HG02884 (cell line): ENCODE measurements around the gene SLC30A10.
"Not testable (repeated sequence)": the region's sequence is repeated elsewhere in the genome, so short reads cannot be mapped to it uniquely, and the experiment has no call there.

ENCODE experiments used
- ATAC-seq: cut with Tn5 transposase; IDR thresholded peaks from one replicate; pipeline ENCODE4 v1.9.1; 2021; ENCODE audit warnings: mild to moderate bottlenecking, moderate library complexity; ENCODE audit not compliant: unreplicated experiment

The SLC30A10 gene

DNA sequence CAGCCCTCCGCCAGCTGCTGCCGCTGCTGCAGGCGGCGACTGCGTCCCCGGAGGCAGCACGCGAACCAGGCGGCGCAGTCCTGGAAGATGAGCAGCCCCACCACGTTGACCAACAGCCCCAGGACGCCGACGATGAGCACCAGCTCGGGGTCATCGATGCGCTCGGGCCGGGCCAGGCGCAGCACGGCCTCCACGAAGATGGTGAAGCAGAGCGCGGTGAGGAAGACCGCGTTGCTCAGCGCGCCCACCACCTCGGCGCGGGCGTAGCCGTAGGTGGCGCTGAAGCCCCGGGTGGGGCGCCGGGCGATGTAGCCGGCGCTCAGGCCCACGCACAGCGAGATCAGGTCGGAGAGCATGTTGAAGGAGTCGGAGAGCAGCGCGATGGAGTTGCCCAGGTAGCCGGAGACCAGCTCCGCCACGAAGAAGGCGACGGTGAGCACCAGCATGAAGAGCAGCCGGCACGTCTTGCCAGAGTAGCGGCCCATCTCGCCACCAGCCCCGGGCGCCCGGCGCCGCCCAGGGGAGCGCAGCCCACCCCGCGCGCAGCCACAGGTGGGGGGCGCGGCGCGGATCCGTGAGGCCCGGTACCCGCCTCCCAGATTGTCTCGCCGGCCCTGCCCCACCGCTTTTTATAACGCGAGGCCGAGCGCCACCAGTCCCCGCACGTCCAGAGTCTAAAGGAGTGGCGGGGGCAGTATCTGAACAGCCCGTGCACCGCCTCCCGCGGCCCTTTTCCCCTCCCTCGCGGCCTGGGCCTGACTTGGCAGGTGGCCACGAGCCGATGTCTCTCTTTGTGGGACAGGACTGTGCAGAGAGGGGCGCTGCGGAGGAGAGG lies at the start of gene SLC30A10:
SLC30A10 (minus strand) TSS at position 602 of the 835 bp plus-strand sequence; CDS start at position 485, 117 bp downstream.
- peak; percentile 56 for ATAC-seq

DNA sequence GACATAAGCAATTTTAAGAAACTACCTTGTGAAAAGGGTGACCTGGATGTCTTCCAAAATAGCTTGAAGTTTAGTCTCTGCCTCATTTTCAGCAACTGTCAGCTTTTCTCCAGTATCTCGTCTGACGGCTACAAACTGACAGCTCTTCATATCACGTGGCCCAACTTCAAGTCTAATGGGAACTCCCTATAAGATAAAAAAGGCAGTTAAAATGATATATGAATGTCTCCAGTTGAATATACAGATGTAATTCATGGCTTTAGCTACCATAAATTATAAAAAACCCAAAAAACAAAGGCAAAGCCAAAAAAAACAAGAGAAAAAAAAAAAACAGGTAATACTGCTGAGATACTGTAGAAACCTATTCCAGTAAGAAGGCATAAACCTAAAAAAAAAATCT lies 44.9 kb upstream of the SLC30A10 start:
- ATAC-seq, result no peak

DNA sequence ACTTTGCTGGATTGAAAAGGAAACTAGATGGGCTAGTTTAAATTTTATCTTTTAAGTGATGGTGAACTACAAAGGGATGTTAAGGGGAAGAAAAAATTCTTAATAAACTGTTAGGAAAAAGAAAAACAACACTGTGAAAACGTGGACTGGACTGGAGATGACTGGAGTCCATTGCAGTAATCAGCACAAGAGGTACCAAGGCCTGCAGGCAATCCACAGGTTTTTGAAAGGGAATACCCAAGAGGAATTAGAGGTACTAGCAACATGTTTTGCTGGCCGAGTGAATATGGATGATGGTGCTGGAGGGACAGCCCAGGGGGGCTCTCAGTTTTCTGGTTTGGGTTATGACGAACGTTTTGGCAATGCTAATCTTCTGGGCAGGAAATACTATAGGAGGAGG lies 39.0 kb upstream of the SLC30A10 start:
- no peak for ATAC-seq

DNA sequence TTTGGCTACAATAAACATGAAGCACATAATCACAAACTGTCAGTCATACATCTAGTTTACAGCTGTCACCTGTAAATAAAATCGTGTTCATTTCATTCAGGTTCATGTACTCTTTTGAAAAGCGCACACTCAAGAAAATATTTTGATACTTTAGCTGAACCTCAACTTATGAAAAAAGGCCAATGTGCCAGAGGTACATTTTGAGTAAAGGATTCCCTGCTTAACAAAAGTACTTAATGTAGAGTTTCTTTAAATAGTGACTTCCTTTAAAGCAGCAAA lies 37.7 kb upstream of the SLC30A10 start:
- no peak for ATAC-seq

DNA sequence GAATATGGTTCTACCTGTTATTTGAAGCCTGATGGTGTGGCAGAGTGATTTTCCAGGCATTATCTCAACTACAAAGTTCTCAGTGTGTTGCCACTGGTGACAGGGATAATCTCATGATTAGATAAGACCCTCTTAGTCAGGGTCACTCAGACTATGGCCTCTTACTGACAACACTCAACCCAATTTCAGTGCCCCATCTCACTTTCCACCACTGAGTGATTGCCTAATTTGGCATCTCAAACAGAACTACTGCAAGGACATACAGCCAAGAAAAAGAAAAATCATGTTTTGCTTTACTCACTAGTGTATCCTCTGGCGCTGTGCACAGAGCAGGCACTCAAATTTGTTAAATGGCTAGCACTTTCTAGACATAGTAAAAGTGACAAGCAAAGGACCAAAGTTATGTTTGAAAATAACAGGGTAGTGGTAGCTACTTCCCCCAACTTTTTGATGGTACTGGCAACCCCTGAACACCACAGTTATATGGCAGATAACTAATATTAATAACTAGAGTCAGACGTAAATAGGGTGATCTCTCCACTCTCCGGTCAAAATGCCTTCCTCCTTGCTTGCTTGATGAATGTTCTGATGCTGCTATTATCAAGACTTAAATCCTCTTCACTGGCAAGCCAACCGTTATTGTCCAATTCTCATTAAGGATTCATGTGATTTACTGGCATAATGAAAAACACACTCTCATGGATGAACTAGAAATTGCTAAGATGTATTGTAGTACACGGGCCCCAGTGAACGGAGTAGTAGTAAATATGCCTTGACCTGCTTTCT lies 37.1 kb upstream of the SLC30A10 start:
- ATAC-seq, result no peak

DNA sequence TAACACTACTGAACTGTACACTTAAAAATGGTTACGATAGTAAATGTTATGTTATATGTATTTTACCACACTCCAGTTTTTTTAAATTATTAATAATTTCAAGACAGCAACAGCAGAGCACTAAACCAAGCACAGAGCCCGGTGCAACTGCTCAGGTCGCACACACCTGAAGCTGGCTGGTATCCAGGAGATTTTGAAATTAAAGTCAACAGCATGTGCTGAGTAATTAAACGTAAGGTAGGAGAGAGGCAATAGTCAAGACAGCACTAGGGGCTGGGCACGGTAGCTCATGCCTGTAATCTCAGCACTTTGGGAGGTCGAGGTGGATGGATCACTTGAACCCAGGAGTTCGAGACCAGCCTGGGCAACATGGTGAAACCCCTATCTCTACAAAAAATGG lies 35.1 kb upstream of the SLC30A10 start:
- no peak for ATAC-seq

DNA sequence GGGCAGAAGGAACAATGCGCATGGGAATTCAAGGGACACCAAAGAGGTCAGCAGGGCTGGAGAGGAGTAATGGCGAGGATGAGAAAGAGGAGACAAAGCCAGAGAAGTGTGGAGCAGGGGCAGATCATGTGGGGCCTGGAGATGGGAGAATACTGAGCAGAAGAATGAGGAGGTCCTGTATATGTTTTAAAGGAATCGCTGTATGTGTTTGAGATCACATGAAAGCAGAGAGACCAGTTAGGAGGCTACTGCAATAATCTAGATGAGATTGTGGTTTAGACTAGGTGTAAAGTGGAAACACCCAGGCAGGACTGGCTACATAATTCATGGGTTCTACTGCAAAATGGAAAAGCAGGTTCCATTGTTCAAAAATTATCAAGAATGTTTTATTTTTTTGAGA lies 33.3 kb upstream of the SLC30A10 start:
- ATAC-seq, result no peak

DNA sequence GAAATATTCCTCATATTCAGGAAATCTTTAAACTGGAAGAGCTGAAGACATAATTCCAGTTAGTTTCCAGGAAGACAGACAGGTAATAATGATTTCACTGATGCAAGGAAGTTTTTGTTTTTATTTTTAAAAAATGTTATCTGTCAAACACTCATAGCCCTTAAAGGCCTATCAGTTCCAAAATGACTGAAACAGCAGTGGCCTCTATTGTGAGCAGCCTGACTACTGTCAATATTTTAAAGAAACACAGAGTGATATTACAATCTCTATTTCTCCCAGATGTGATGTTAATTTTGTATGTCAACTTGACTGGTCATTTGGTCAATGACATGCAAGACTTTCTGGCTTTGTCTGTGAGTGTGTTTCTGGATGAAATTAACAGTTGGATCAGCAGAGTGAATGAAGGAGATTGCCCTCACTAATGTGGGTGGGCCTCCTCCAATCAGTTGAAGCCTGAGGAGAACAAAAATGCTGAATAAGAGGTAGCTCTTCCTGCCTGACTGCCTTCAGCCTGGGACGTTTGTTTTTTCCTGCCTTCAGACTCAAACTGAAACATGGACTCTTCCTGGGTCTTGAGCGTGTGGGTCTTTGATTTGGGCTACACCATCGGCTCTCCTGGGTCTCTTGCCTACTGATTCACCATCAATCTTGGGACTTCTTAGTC lies 31.3 kb upstream of the SLC30A10 start:
- no peak for ATAC-seq

DNA sequence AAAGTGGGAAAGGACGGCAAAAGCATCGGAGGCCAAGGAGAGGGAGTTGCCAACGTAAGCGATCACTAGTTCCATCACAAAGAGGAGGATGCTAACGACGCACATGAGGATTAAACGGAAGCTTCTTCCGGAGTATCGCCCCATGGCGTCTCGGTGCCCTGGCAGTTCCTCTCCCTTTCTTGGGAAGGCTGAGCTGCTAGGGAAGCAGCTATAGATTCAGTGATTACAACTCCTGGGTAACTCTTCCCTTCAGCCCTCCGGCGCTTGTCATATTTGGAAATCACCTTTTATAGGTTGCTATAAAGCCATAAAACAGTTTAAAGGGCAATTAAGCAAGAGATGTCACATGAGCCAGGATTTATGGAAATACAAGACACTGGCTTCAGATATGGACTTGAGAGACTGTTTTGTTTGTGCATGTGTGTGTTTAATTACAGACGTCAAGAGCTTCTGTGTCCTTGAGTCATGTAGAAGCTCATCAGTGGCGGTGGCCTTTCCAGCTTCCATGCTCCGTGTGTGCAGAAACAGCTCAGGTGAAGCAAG lies 30.6 kb upstream of the SLC30A10 start:
- no peak for ATAC-seq

DNA sequence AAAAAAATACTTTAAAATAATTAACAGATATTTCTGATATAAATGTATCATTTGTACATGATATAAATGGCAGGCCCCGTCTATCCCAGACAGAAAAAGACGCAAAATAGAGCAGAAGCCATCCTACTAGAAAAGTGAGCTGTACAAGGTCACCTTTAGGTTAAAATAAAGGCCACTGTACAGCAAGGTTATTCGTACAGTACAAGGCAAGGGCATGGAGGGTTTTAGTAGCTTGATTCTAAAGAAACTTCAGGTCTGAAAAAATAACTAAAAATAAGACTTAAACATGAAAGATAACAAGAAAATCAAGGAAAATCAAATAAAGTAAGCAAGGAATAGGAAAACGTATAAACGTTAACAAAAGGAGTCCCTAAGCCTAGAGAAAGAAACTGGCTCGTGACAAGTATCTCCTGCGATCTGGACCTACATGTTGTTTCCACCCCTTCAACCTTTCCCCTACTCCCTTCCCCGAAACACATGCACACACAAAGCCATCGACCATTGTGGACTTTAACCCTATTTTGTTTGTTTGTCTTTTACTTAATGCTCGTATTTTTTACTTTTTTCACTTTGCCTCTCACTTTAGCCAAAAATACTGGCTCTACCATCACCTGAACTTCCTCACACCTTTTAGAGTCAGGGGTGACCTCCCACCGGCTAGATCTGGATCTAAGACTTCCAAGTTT lies 26.5 kb upstream of the SLC30A10 start:
- ATAC-seq, result no peak

DNA sequence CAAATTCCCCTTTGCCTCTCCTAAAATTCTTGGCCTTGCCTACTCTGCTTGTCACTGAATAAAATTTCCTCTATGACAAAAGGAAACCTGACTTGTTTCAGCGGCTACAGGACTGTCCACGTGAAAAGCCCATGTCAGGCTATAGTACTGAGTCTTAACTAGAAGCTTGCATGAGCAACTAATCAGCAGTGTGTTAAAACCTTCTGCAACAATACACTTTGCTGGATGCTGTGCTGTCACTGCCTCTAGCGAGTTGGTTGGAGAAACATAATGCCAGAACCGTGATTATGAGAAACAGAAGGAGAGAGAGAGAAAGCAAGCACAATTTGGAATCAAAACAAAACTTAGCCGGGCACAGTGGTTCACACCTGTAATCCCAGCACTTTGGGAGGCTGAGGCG lies 25.7 kb upstream of the SLC30A10 start:
- no peak for ATAC-seq

DNA sequence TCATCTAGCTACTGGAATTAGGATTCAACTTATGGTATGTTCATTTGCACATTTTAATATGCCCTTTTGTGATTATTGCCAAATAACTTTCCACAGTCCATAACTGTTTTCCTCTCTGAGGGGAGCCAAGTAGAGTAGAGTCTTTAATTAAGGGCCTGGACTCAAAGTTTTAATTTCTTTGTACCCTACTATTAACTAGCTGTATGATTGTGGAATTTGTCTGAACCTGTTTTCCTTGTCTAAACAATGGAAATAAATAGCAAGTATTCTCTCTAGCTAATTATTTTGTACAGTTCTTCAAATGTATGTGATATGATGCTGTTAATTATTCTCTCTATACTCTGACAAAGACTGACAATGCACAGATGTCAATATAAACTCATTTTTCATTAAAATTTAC lies 24.0 kb upstream of the SLC30A10 start:
- no peak for ATAC-seq

DNA sequence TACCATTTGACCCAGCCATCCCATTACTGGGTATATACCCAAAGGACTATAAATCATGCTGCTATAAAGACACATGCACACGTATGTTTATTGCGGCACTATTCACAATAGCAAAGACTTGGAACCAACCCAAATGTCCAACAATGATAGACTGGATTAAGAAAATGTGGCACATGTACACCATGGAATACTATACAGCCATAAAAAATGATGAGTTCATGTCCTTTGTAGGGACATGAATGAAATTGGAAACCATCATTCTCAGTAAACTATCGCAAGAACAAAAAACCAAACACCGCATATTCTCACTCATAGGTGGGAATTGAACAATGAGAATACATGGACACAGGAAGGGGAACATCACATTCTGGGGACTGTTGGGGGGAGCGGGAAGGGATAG lies 20.9 kb upstream of the SLC30A10 start:
- ATAC-seq, result not testable (repeated sequence)

DNA sequence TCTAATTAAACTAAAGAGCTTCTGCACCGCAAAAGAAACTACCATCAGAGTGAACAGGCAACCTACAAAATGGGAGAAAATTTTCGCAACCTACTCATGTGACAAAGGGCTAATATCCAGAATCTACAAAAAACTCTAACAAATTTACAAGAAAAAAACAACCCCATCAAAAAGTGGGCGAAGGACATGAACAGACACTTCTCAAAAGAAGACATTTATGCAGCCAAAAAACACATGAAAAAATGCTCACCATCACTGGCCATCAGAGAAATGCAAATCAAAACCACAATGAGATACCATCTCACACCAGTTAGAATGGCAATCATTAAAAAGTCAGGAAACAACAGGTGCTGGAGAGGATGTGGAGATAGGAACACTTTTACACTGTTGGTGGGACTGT lies 20.4 kb upstream of the SLC30A10 start:
- ATAC-seq, result not testable (repeated sequence)

DNA sequence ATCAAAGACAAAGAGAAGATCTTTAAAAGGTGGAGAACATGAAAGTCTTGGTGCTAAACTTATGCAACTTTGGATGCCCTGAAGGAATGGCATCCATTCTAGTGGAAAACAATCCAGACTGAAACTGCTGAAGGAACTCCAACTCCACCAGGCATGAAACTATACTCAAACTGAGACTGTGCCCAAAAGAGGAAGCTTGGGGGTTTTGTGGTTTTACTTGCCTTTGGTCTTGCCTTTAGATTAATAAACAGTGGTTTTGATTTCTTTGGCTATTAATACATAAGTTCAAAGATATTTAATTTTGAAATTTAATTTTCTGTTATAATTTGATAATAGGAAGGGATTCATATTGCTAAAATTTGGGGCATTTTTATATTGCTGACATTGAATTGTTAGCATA lies 17.4 kb upstream of the SLC30A10 start:
- no peak for ATAC-seq

DNA sequence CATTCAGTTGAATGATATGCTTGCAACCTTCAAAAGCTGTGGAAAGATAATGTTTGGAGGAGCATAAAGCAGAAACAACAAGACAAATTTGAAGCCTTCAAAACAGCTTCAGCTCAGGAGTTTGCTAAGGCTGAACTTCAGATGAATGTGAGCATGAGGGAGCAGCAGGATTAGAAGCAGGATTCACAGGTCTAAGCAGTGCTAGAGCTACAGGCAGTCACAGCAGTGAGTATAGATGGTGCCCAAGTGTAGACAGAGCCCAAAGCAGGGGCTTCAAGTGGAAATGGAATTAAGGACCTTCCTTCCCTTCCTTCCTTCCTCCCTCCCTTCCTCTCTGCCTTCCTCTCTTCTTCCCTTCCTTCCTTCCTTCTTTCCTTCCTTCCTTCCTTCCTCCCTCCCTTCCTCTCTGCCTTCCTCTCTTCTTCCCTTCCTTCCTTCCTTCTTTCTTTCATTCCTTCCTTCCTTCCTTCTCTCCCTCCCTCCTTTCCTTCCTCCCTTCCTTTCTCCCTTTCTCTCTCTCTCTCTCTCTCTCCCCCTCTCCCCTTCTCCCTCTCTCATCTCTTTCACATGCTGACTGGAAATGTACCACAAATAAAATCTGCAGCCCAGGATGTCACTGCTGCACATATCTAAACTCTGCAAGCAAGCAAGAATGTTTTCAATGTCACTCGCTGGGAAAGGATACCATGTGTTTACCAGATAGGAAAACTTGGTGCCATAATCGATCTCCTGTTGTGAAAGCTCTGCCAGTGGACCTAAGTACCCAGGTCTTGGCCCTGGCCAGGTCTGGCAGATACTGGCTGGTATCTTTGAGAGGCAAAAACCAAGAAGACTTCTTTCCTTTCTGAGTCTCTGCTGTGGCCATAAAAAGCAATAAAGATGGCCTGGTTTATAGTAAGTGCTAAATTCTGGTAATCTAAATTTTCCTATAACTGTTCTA lies 13.1 kb upstream of the SLC30A10 start:
- ATAC-seq, result no peak

DNA sequence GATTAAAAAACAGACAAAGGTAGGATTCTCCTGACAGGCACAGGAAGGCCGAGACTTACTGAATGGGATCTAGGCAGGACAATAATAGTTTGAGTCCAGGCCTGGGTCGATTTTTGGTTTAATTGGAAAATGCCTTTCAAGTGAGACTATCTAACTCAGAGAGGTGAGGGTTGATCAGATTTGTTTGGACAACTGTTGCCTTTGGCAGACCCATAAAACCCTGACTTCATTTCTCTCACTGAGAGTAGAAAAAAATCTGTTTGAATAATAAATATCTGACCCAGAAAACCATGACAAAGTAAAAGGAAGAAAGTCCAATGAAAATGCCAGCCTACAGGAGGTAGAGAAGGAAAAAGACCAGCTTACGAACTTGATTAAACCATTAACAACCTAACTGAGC lies 12.3 kb upstream of the SLC30A10 start:
- ATAC-seq, result no peak

DNA sequence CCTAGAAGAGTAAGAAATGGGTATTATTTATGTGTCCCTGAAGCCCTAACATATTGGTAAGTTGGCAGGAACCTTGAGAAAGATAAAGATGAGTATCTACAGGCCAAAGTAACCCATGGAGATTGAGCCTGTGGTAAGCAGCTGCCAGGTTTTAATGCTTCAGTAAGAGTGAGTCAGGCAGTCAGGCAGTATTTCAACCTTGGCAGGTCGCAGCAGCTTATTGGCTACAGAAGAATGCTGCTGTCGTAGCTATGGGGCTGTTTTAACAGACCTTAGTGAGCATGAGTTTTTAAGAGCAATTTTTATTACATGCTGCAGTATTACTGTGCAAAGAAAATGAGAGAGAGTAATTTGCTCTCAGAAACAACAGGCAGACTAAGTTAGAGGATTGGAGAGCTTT lies 10.3 kb upstream of the SLC30A10 start:
- no peak for ATAC-seq

DNA sequence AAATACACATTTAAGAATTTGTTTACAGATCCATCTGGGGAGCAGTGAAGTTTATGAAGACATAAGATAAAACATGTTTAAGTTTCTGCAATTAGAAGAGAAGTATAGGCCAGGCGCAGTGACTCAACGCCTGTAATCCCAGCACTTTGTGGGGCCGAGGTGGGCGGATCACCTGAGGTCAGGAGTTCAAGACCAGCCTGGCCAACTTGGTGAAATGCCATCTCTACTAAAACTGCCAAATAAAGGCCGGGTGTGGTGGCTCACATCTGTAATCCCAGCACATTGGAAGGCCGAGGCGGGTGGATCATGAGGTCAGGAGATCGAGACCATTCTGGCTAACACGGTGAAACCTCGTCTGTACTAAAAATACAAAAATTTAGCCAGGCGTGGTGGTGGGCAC lies 5.4 kb upstream of the SLC30A10 start:
- not testable (repeated sequence) for ATAC-seq

DNA sequence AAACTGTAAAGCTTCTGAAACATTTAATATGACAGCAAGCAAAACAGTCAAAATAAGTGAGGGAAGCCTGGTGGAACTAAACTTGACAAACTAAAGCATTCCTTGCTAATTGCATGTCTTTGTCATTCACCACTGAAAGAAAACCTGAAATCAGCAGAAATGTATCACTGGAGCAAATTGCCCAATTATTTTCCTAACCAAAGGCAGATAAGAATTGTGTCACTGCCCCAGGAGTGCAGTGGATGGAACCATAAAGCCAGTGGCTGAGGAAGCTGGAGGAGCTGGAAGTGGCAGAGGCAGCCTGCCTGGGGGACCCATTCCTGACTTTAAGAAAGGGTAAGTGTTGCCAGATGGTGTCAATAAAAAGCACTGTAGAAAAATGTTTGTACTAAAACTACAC lies 2.7 kb upstream of the SLC30A10 start:
- ATAC-seq, result no peak
